Myometrial cell (primary cell): Measurements from ENCODE around the gene KRTAP15-1. TPM values are rescaled to one million over a fixed set of nuclear protein-coding genes. Genes with fewer than 3 reads are reported as not detected.

ENCODE experiments used
- total RNA-seq: library from RNA; depleted of rRNA; stranded (reverse); fragments of >200 nt; gene quantifications from 2 replicates; pipeline ENCODE4 v1.2.3, GENCODE V29; 2015

KRTAP15-1 gene
- total RNA-seq, result not detected in 2 replicates

GRCh38 chr21:30439975-30440374 lies at the start of gene KRTAP15-1:
Gene KRTAP15-1 (plus strand): TSS chr21:30440275. CDS start chr21:30440328, 53 bp downstream.

GRCh38 chr21:30395731-30396130 lies 44.3 kb upstream of the KRTAP15-1 start, which contains the start of gene KRTAP13-1:
Gene KRTAP13-1 (plus strand): TSS chr21:30396031. CDS start chr21:30396087, 56 bp downstream.

GRCh38 chr21:30425826-30426225 lies 14.2 kb upstream of the KRTAP15-1 start, which contains the start of gene KRTAP13-3:
Gene KRTAP13-3 (minus strand): TSS chr21:30425926. CDS start chr21:30425912, 14 bp downstream.

GRCh38 chr21:30430170-30430655 lies 9.9 kb upstream of the KRTAP15-1 start, which contains the start of gene KRTAP13-4:
Gene KRTAP13-4 (plus strand): TSS chr21:30430220. CDS start chr21:30430276, 56 bp downstream.

GRCh38 chr21:30480145-30480544 lies 40.1 kb downstream of the KRTAP15-1 start, which contains the start of gene KRTAP19-1:
Gene KRTAP19-1 (minus strand): TSS chr21:30480367. CDS start chr21:30480317, 50 bp downstream.

GRCh38 chr21:30487336-30487735 lies 47.3 kb downstream of the KRTAP15-1 start, which contains the start of gene KRTAP19-2:
Gene KRTAP19-2 (minus strand): TSS chr21:30487436. CDS start chr21:30487348, 88 bp downstream.

Other genes with a start within 250 kb of the KRTAP15-1 start
- gene CLDN8, start 224.2 kb upstream of the KRTAP15-1 start, total RNA-seq, result not detected in 2 replicates
- gene KRTAP24-1, start 157.3 kb upstream of the KRTAP15-1 start, total RNA-seq, result not detected in 2 replicates
- gene KRTAP25-1, start 150.8 kb upstream of the KRTAP15-1 start, total RNA-seq, result not detected in 2 replicates
- gene KRTAP26-1, start 120.0 kb upstream of the KRTAP15-1 start, total RNA-seq, result not detected in 2 replicates
- not detected in 2 replicates for gene KRTAP27-1, start 102.6 kb upstream of the KRTAP15-1 start, total RNA-seq
- not detected in 2 replicates for gene KRTAP23-1, start 91.7 kb upstream of the KRTAP15-1 start, total RNA-seq
- gene KRTAP13-2, start 68.0 kb upstream of the KRTAP15-1 start, total RNA-seq, result not detected in 2 replicates
- gene KRTAP13-1, start 44.2 kb upstream of the KRTAP15-1 start, total RNA-seq, result not detected in 2 replicates
- not detected in 2 replicates for gene KRTAP13-3, start 14.3 kb upstream of the KRTAP15-1 start, total RNA-seq
- not detected in 2 replicates for gene KRTAP13-4, start 10.1 kb upstream of the KRTAP15-1 start, total RNA-seq
- gene KRTAP19-1, start 40.1 kb downstream of the KRTAP15-1 start, total RNA-seq, result not detected in 2 replicates
- gene KRTAP19-2, start 47.2 kb downstream of the KRTAP15-1 start, total RNA-seq, result not detected in 2 replicates
- not detected in 2 replicates for gene KRTAP19-3, start 51.7 kb downstream of the KRTAP15-1 start, total RNA-seq
- gene KRTAP19-4, start 56.9 kb downstream of the KRTAP15-1 start, total RNA-seq, result not detected in 2 replicates
- not detected in 2 replicates for gene KRTAP19-5, start 61.9 kb downstream of the KRTAP15-1 start, total RNA-seq
- gene KRTAP19-6, start 101.6 kb downstream of the KRTAP15-1 start, total RNA-seq, result not detected in 2 replicates
- gene KRTAP19-7, start 121.0 kb downstream of the KRTAP15-1 start, total RNA-seq, result not detected in 2 replicates
- not detected in 2 replicates for gene KRTAP22-2, start 150.1 kb downstream of the KRTAP15-1 start, total RNA-seq
- gene KRTAP6-3, start 152.2 kb downstream of the KRTAP15-1 start, total RNA-seq, result not detected in 2 replicates
- not detected in 2 replicates for gene KRTAP6-2, start 158.6 kb downstream of the KRTAP15-1 start, total RNA-seq
- gene KRTAP22-1, start 160.8 kb downstream of the KRTAP15-1 start, total RNA-seq, result not detected in 2 replicates
- not detected in 2 replicates for gene KRTAP6-1, start 173.7 kb downstream of the KRTAP15-1 start, total RNA-seq
- gene KRTAP20-1, start 176.2 kb downstream of the KRTAP15-1 start, total RNA-seq, result not detected in 2 replicates
- gene KRTAP20-4, start 180.4 kb downstream of the KRTAP15-1 start, total RNA-seq, result not detected in 2 replicates
- not detected in 2 replicates for gene KRTAP20-2, start 194.9 kb downstream of the KRTAP15-1 start, total RNA-seq
- not detected in 2 replicates for gene KRTAP20-3, start 202.6 kb downstream of the KRTAP15-1 start, total RNA-seq